H1 (cell line): ENCODE data around the gene KIF5A. TPM values are rescaled to one million over a fixed set of nuclear protein-coding genes. Genes with fewer than 3 reads are reported as not detected.

Experiments used
- CBX5 ChIP-seq: fragments of 300-800, 300-1000 bp; sonication (generic); IDR thresholded peaks from 2 replicates; pipeline ENCODE4 v1.7.1; 2016; ENCODE audit warnings: antibody characterized with exemption, low read length, low read depth
- CEBPB ChIP-seq: IDR thresholded peaks from 2 replicates; pipeline ENCODE4 v1.6.1; 2012; ENCODE audit warnings: low read depth, low read length
- CHD2 ChIP-seq: IDR thresholded peaks from 2 replicates; pipeline ENCODE4 v1.6.1; 2012; ENCODE audit warnings: low read length, improper control_type of control experiment
- CREB1 ChIP-seq: IDR thresholded peaks from 2 replicates; pipeline ENCODE4 v1.6.1; 2012; ENCODE audit warnings: inconsistent platforms
- CTBP2 ChIP-seq: IDR thresholded peaks from 2 replicates; pipeline ENCODE4 v1.7.0; 2011; ENCODE audit warnings: borderline replicate concordance, mild to moderate bottlenecking, moderate library complexity, mixed read lengths, low read length; ENCODE audit not compliant: insufficient read depth, insufficient read length
- KDM1A ChIP-seq: fragments of 200-600, 300-600 bp; sonication (generic); IDR thresholded peaks from 2 replicates; pipeline ENCODE4 v1.7.1; 2016; ENCODE audit warnings: mild to moderate bottlenecking, low read length, borderline replicate concordance
- POLR2A ChIP-seq, 2 experiments: IDR thresholded peaks; 1 replicate in 1 of 2; 2 replicates in 1 of 2; pipeline ENCODE4 v1.6.1; 2011; ENCODE audit warnings: low read depth in 2 of 2, low read length in 2 of 2, mild to moderate bottlenecking in 2 of 2; ENCODE audit errors: control extremely low read depth in 1 of 2
- polyA plus RNA-seq, 7 experiments: library from polyadenylated mRNA; depleted of rRNA in 3 of 7; stranded (reverse) in 5 of 7; unstranded in 2 of 7; fragments of >200 nt in 5 of 7; fragments of 200-250 nt in 2 of 7; gene quantifications; 1 replicate in 5 of 7; 2 replicates in 1 of 7; 4 replicates in 1 of 7; pipeline versions ENCODE4 v1.2.1 to v1.2.3, GENCODE V29; 2011 to 2013; ENCODE audit warnings: missing spikeins in 2 of 7, mixed read lengths in 2 of 7
- total RNA-seq: library from RNA; stranded (reverse); fragmentation: NEBNext Ultra II Directional; extraction: Animal tissue kit (Norgen Biotek cat#: 25700); gene quantifications from 2 replicates; pipeline ENCODE4 v1.2.1, GENCODE V29; 2021
- TF ChIP-seq, protein P1 (sequence below): fragments of 300-600 bp; sonication (generic); IDR thresholded peaks from 2 replicates; pipeline ENCODE4 v1.7.1; 2012; ENCODE audit warnings: low read length, moderate library complexity, mild to moderate bottlenecking, inconsistent platforms; ENCODE audit not compliant: insufficient replicate concordance

The KIF5A gene
- total and polyA plus RNA-seq, 2 of the 8 experiments (the other 6 are each of a cell fraction or from before 2014, with no cell fraction given), result 10.7 to 21.9 TPM

DNA sequence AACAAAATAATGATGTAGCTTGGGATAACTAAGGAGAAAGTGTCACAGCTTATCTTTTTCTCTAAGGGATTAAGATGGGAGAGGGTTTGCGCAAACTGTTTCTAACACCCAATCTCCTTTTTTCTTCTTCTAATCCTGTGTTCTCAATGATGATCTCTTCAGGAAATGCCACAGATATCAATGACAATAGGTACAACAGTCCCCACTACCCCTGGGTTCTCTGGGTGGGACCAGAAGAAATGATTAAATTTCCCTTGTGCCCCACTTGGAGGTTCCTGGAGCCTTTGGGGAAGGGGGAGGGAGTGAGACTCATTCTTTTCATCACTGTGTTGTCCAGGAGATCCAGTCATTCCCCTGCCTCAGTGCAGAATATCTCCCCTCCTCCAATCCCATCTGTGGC is 32.6 kb downstream of the KIF5A start (continued):
- TF ChIP-seq, protein P1, sequence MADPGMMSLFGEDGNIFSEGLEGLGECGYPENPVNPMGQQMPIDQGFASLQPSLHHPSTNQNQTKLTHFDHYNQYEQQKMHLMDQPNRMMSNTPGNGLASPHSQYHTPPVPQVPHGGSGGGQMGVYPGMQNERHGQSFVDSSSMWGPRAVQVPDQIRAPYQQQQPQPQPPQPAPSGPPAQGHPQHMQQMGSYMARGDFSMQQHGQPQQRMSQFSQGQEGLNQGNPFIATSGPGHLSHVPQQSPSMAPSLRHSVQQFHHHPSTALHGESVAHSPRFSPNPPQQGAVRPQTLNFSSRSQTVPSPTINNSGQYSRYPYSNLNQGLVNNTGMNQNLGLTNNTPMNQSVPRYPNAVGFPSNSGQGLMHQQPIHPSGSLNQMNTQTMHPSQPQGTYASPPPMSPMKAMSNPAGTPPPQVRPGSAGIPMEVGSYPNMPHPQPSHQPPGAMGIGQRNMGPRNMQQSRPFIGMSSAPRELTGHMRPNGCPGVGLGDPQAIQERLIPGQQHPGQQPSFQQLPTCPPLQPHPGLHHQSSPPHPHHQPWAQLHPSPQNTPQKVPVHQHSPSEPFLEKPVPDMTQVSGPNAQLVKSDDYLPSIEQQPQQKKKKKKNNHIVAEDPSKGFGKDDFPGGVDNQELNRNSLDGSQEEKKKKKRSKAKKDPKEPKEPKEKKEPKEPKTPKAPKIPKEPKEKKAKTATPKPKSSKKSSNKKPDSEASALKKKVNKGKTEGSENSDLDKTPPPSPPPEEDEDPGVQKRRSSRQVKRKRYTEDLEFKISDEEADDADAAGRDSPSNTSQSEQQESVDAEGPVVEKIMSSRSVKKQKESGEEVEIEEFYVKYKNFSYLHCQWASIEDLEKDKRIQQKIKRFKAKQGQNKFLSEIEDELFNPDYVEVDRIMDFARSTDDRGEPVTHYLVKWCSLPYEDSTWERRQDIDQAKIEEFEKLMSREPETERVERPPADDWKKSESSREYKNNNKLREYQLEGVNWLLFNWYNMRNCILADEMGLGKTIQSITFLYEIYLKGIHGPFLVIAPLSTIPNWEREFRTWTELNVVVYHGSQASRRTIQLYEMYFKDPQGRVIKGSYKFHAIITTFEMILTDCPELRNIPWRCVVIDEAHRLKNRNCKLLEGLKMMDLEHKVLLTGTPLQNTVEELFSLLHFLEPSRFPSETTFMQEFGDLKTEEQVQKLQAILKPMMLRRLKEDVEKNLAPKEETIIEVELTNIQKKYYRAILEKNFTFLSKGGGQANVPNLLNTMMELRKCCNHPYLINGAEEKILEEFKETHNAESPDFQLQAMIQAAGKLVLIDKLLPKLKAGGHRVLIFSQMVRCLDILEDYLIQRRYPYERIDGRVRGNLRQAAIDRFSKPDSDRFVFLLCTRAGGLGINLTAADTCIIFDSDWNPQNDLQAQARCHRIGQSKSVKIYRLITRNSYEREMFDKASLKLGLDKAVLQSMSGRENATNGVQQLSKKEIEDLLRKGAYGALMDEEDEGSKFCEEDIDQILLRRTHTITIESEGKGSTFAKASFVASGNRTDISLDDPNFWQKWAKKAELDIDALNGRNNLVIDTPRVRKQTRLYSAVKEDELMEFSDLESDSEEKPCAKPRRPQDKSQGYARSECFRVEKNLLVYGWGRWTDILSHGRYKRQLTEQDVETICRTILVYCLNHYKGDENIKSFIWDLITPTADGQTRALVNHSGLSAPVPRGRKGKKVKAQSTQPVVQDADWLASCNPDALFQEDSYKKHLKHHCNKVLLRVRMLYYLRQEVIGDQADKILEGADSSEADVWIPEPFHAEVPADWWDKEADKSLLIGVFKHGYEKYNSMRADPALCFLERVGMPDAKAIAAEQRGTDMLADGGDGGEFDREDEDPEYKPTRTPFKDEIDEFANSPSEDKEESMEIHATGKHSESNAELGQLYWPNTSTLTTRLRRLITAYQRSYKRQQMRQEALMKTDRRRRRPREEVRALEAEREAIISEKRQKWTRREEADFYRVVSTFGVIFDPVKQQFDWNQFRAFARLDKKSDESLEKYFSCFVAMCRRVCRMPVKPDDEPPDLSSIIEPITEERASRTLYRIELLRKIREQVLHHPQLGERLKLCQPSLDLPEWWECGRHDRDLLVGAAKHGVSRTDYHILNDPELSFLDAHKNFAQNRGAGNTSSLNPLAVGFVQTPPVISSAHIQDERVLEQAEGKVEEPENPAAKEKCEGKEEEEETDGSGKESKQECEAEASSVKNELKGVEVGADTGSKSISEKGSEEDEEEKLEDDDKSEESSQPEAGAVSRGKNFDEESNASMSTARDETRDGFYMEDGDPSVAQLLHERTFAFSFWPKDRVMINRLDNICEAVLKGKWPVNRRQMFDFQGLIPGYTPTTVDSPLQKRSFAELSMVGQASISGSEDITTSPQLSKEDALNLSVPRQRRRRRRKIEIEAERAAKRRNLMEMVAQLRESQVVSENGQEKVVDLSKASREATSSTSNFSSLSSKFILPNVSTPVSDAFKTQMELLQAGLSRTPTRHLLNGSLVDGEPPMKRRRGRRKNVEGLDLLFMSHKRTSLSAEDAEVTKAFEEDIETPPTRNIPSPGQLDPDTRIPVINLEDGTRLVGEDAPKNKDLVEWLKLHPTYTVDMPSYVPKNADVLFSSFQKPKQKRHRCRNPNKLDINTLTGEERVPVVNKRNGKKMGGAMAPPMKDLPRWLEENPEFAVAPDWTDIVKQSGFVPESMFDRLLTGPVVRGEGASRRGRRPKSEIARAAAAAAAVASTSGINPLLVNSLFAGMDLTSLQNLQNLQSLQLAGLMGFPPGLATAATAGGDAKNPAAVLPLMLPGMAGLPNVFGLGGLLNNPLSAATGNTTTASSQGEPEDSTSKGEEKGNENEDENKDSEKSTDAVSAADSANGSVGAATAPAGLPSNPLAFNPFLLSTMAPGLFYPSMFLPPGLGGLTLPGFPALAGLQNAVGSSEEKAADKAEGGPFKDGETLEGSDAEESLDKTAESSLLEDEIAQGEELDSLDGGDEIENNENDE, result no peak
- no peak for TF ChIP-seq CHD2
- TF ChIP-seq POLR2A (IDR thresholded peaks at IDR 0.05; ENCODE audit: control extremely low read depth in 1 of 2, low read depth in 2 of 2, low read length in 2 of 2), result no peak
- TF ChIP-seq KDM1A, result no peak
- no peak for TF ChIP-seq CEBPB
- TF ChIP-seq CBX5, result no peak
- TF ChIP-seq CREB1, result no peak
- TF ChIP-seq CTBP2, result no peak
